DOHH2 (cell line): ENCODE results near the gene C1QA.

Experiments used
- CTCF ChIP-seq: fragments of 200-600 bp; sonication (generic); IDR thresholded peaks from one replicate; pipeline ENCODE4 v1.5.1; 2014; ENCODE audit warnings: antibody characterized with exemption, mild to moderate bottlenecking, low read depth, low read length; ENCODE audit not compliant: poor library complexity, severe bottlenecking
- EZH2phosphoT487 ChIP-seq: fragments of 200-600 bp; sonication (generic); IDR thresholded peaks from 2 replicates; pipeline ENCODE4 v1.6.1; 2017; ENCODE audit warnings: borderline replicate concordance, mild to moderate bottlenecking, antibody characterized with exemption, low read length, moderate library complexity, mixed read lengths

- TF ChIP-seq CTCF (no peak), EZH2phosphoT487 (no peak)
Measured at GRCh38 chr1:22652881-22653316, 16.5 kb downstream of the C1QA start, which contains the start of gene C1QB.
